Sigmoid colon (tissue), 3 donors: ENCODE results near the gene NF2.

Experiments
- POLR2A ChIP-seq, 2 donors: fragments of 450-650 bp; IDR thresholded peaks; one replicate each; pipeline ENCODE4 v1.6.1; 2016; ENCODE audit warnings: antibody characterized with exemption in 2 of 2, mild to moderate bottlenecking in 2 of 2, moderate library complexity in 2 of 2
- TF ChIP-seq, protein P1 (sequence below), 4 experiments: fragments of 450-650 bp in 3 of 4; fragments of 200-600 bp in 1 of 4; IDR thresholded peaks; one replicate each; pipeline ENCODE4 v1.5.1; 2016 to 2019; ENCODE audit warnings: antibody characterized with exemption in 4 of 4, mild to moderate bottlenecking in 3 of 4, moderate library complexity in 2 of 4

DNA sequence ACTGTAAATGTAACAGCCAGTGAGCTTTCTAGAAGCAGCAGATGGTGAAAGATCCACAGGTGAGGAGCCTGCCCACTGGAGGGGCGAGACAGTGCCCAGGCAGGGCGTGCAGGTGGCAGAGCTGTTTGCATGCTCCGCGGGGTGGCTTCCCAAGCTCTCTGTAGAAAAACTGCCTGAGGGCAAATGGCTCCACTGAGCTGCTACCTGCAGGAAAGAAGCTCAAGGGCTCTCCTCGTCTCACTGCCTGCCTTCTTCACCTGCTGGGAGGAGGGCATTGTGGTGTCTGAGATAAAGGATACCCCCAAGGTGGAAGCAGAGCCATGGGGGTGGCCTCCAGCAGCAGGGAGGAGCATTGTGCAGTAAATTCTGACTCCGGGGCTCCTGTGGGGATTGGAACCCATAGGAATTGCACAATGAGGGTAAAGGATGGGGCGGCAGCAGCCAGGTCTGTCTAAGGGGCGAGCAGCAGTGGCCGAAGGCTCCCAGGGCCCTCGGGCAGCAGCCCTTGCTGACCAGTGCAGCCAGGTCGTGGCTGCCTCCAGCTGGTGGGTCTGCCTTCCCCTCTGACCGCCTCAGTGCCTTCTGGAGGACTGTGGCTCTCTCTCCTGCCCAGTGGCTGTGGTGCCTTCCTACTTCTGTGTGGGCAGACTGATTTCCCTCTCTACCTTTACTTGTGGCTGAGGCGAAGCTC is 88.3 kb downstream of the NF2 start:
- TF ChIP-seq POLR2A (IDR thresholded peaks at IDR 0.05) = no peak
- TF ChIP-seq, protein P1, sequence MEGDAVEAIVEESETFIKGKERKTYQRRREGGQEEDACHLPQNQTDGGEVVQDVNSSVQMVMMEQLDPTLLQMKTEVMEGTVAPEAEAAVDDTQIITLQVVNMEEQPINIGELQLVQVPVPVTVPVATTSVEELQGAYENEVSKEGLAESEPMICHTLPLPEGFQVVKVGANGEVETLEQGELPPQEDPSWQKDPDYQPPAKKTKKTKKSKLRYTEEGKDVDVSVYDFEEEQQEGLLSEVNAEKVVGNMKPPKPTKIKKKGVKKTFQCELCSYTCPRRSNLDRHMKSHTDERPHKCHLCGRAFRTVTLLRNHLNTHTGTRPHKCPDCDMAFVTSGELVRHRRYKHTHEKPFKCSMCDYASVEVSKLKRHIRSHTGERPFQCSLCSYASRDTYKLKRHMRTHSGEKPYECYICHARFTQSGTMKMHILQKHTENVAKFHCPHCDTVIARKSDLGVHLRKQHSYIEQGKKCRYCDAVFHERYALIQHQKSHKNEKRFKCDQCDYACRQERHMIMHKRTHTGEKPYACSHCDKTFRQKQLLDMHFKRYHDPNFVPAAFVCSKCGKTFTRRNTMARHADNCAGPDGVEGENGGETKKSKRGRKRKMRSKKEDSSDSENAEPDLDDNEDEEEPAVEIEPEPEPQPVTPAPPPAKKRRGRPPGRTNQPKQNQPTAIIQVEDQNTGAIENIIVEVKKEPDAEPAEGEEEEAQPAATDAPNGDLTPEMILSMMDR (IDR thresholded peaks at IDR 0.05) = no peak
